AG08396 (cell line): ENCODE data around the gene MTFR1L.

ENCODE experiments used
- DNase-seq: peaks from one replicate; pipeline ENCODE4 v3.0.0; 2012; ENCODE audit warnings: low spot score, mixed read lengths

Gene MTFR1L

GRCh38 chr1:25790472-25790871, 29.3 kb upstream of the MTFR1L start:
- DNase-seq: no peak

- no peak for DNase-seq
These were observed 27.6 kb upstream of the MTFR1L start for GRCh38 chr1:25792115-25792514.

GRCh38 chr1:25793585-25794170, 26.1 kb upstream of the MTFR1L start:
- DNase-seq: no peak

GRCh38 chr1:25794325-25794724, 25.4 kb upstream of the MTFR1L start:
- DNase-seq: peak; percentile 44

- no peak for DNase-seq
These were observed 24.5 kb upstream of the MTFR1L start for GRCh38 chr1:25795211-25795610.

- no peak for DNase-seq
These were observed 23.6 kb upstream of the MTFR1L start for GRCh38 chr1:25795946-25796810.

GRCh38 chr1:25796811-25797458, 22.8 kb upstream of the MTFR1L start:
- DNase-seq: peak; percentile 81

GRCh38 chr1:25797939-25798338, 21.8 kb upstream of the MTFR1L start:
- peak; percentile 77 for DNase-seq

- DNase-seq: no peak
These were observed 20.9 kb upstream of the MTFR1L start for GRCh38 chr1:25798666-25799351.

GRCh38 chr1:25799352-25799934, 20.3 kb upstream of the MTFR1L start:
- DNase-seq: no peak

- DNase-seq: peak; percentile 87
These were observed 19.6 kb upstream of the MTFR1L start, which contains the start of gene SELENON for GRCh38 chr1:25799935-25800702. Gene SELENON, plus strand, starts transcription at chr1:25800193. Its CDS starts 38 bp downstream, at chr1:25800231.

- DNase-seq: no peak
These were observed 18.9 kb upstream of the MTFR1L start for GRCh38 chr1:25800703-25801377.

GRCh38 chr1:25802915-25803314, 16.8 kb upstream of the MTFR1L start:
- DNase-seq: no peak

- DNase-seq: no peak
These were observed 16.4 kb upstream of the MTFR1L start for GRCh38 chr1:25803368-25803767.

GRCh38 chr1:25804244-25804963, 15.3 kb upstream of the MTFR1L start:
- DNase-seq: peak; percentile 60

- no peak for DNase-seq
These were observed 14.5 kb upstream of the MTFR1L start for GRCh38 chr1:25804964-25805862.

- DNase-seq: peak; percentile 48
These were observed 13.9 kb upstream of the MTFR1L start for GRCh38 chr1:25805863-25806225.

- no peak for DNase-seq
These were observed 13.3 kb upstream of the MTFR1L start for GRCh38 chr1:25806418-25806817.
